GM12878 (cell line): Measurements from ENCODE around the gene TREML1. TPM values are rescaled to one million over a fixed set of nuclear protein-coding genes. Genes with fewer than 3 reads are reported as not detected.

Experiments
- ATAC-seq: fragments of 200-7000 bp; cut with Tn5 transposase; 3 replicates; pipeline ENCODE4 v1.9.1; 2020; ENCODE audit warnings: mild to moderate bottlenecking, moderate library complexity
- BruUV-seq: library from RNA; stranded (reverse); fragments of 400-500 nt; replicated peaks from 2 replicates; lab custom pipeline; 2021; lab: Mats Ljungman, UMichigan
- CTCF ChIA-PET: fragments of 300-600 bp; sonication (Branson Sonifier 250); formaldehyde crosslinking; extraction: SDS; loops from one replicate; lab custom pipeline; 2021; ENCODE audit warnings: inconsistent platforms; lab: Yijun Ruan, JAX
- POLR2A ChIA-PET: fragments of 350-600 bp; formaldehyde crosslinking; extraction: SDS; loops from one replicate; lab custom pipeline; 2021; ENCODE audit warnings: inconsistent platforms; lab: Charles Lee
- RAD21 ChIA-PET: fragments of 300-600 bp; sonication (Branson Sonifier 250); formaldehyde crosslinking; loops from one replicate; lab custom pipeline; 2023; ENCODE audit warnings: antibody characterized with exemption; ENCODE audit not compliant: unreplicated experiment; lab: Charles Lee
- SMC1A ChIA-PET: fragments of 300-600 bp; sonication (Branson Sonifier 250); formaldehyde crosslinking; loops from one replicate; lab custom pipeline; 2023; ENCODE audit not compliant: unreplicated experiment, uncharacterized antibody; lab: Charles Lee
- DNase-seq: peaks from one replicate; pipeline ENCODE4 v3.0.0-alpha.2; 2011; ENCODE audit warnings: low read depth, low spot score
- FAIRE-seq: peaks from 3 replicates; lab custom pipeline; 2011; peaks lifted over from hg19 to GRCh38; lab: Jason Lieb, UNC
- H2AFZ ChIP-seq: 2 replicates; pipeline ENCODE4 v1.6.0; 2011; ENCODE audit warnings: low read depth, low read length, control low read depth; ENCODE audit not compliant: control insufficient read depth
- H3K27ac ChIP-seq: 2 replicates; pipeline ENCODE4 v1.5.1; 2011; ENCODE audit warnings: control low read depth; ENCODE audit not compliant: control insufficient read depth, insufficient read depth
- H3K27me3 ChIP-seq, 2 experiments: replicated peaks in 1 of 2; 2 replicates each; pipeline versions ENCODE4 v1.6.0 to v1.6.1; 2011; ENCODE audit warnings: low read length in 1 of 2; ENCODE audit not compliant: control insufficient read depth in 2 of 2, insufficient read depth in 2 of 2
- H3K36me3 ChIP-seq, 2 experiments: 2 replicates each; pipeline ENCODE4 v1.5.1; 2011; ENCODE audit warnings: low read length in 1 of 2; ENCODE audit not compliant: control insufficient read depth in 2 of 2, insufficient read depth in 2 of 2
- H3K4me1 ChIP-seq: 2 replicates; pipeline ENCODE4 v1.6.1; 2011; ENCODE audit warnings: mild to moderate bottlenecking, low read length, moderate library complexity, mixed read lengths; ENCODE audit not compliant: control insufficient read depth, insufficient read depth
- H3K4me2 ChIP-seq: 2 replicates; pipeline ENCODE4 v1.6.0; 2011; ENCODE audit warnings: control low read depth; ENCODE audit not compliant: control insufficient read depth, insufficient read depth
- H3K4me3 ChIP-seq: fragments of 200-600 bp; sonication (generic); 2 replicates; pipeline ENCODE4 v1.5.1; 2016
- H3K79me2 ChIP-seq: 2 replicates; pipeline ENCODE4 v1.6.0; 2011; ENCODE audit warnings: low read length; ENCODE audit not compliant: control insufficient read depth, insufficient read depth
- H3K9ac ChIP-seq: 2 replicates; pipeline ENCODE4 v1.8.0; 2011; ENCODE audit warnings: low read length, control low read depth, mixed read lengths; ENCODE audit not compliant: control insufficient read depth, insufficient read depth
- H3K9me3 ChIP-seq: replicated peaks from 3 replicates; pipeline ENCODE4 v1.5.1; 2011; ENCODE audit warnings: mild to moderate bottlenecking, low read length; ENCODE audit not compliant: control insufficient read depth, insufficient read depth
- H4K20me1 ChIP-seq: 2 replicates; pipeline ENCODE4 v1.6.0; 2011; ENCODE audit not compliant: control insufficient read depth, insufficient read depth
- BCL3 ChIP-seq: IDR thresholded peaks from 2 replicates; pipeline ENCODE4 v1.6.1; 2011; ENCODE audit warnings: borderline replicate concordance, low read depth, mild to moderate bottlenecking, moderate library complexity, low read length; ENCODE audit not compliant: insufficient read depth, poor library complexity, severe bottlenecking
- CEBPZ ChIP-seq: fragments of 150-350 bp; IDR thresholded peaks from 2 replicates; pipeline ENCODE4 v1.6.1; 2016; ENCODE audit warnings: low read depth, low read length
- HDAC2 ChIP-seq: fragments of 200-600 bp; sonication (generic); IDR thresholded peaks from 2 replicates; pipeline ENCODE4 v1.6.1; 2017
- KLF5 ChIP-seq: fragments of 450-650 bp; IDR thresholded peaks from 2 replicates; pipeline ENCODE4 v1.6.1; 2014; ENCODE audit warnings: mild to moderate bottlenecking; ENCODE audit not compliant: partially characterized antibody
- PAX8 ChIP-seq: fragments of 450-650 bp; IDR thresholded peaks from 2 replicates; pipeline ENCODE4 v1.6.1; 2017; ENCODE audit warnings: mild to moderate bottlenecking, moderate library complexity
- RAD21 ChIP-seq: IDR thresholded peaks from 2 replicates; pipeline ENCODE4 v1.6.1; 2011; ENCODE audit warnings: mild to moderate bottlenecking, low read depth, low read length, moderate library complexity; ENCODE audit not compliant: insufficient read depth
- SRF ChIP-seq, 2 experiments: IDR thresholded peaks; 2 replicates each; pipeline ENCODE4 v1.6.1; 2011; ENCODE audit warnings: low read depth in 2 of 2, low read length in 2 of 2, mild to moderate bottlenecking in 1 of 2, moderate library complexity in 1 of 2
- WGBS: methylation state at CpG from one replicate; pipeline ENCODE4 v1.1.6; 2016; ENCODE audit warnings: low lambda C conversion rate; ENCODE audit not compliant: insufficient replicate concordance, insufficient coverage; ENCODE audit errors: missing lambda C conversion rate; 5-methylcytosine and 5-hydroxymethylcytosine counted together
- in situ Hi-C: fragments of 300-500 bp; cut with MboI; formaldehyde crosslinking; loops from 9 replicates; pipeline ENCODE4 v1.14.3; 2018; ENCODE audit warnings: mixed read lengths
- intact Hi-C: fragments of 100-400 bp; cut with micrococcal nuclease; formaldehyde crosslinking; loops from one replicate; pipeline ENCODE4 v1.14.2; 2022; ENCODE audit not compliant: unreplicated experiment
- polyA plus RNA-seq, 11 experiments: library from polyadenylated mRNA; depleted of rRNA in 4 of 11; unstranded in 6 of 11; stranded (reverse) in 5 of 11; fragments of >200 nt; fragmentation: Nextera tagmentation in 4 of 11; fragmentation: Illumina TruSeq in 1 of 11; extraction: Ambion mirVana in 4 of 11; extraction: Trizol in 1 of 11; gene quantifications; 1 replicate in 1 of 11; 2 replicates in 10 of 11; pipeline versions ENCODE4 v1.2.1 to v1.2.3, GENCODE V29; 2011 to 2016; ENCODE audit warnings: inconsistent platforms in 2 of 11, missing spikeins in 2 of 11, low read depth in 1 of 11
- total RNA-seq, 4 experiments: library from RNA; depleted of rRNA in 3 of 4; stranded (reverse); fragments of >200 nt in 3 of 4; fragmentation: Illumina TruSeq in 1 of 4; extraction: Trizol in 1 of 4; gene quantifications; 2 replicates each; pipeline versions ENCODE4 v1.2.1 to v1.2.3, GENCODE V29; 2013 to 2021

Gene TREML1
- total and polyA plus RNA-seq, 10 of the 15 experiments (the other 5 are each of a cell fraction or from before 2014, with no cell fraction given): 0.21 TPM; not detected in 9

- TF ChIP-seq BCL3 (no peak), CEBPZ (no peak), PAX8 (no peak), SRF (IDR thresholded peaks at IDR 0.05; ENCODE audit: low read depth in 2 of 2, low read length in 2 of 2) (no peak), RAD21 (no peak), HDAC2 (no peak)
Measured at GRCh38 chr6:41135062-41135832, 18.9 kb downstream of the TREML1 start (continued).

GRCh38 chr6:41132254-41132653 is 21.9 kb downstream of the TREML1 start:
- no peaks in the 10 kb centered on the region for H3K9me3 ChIP-seq
- H3K4me1 ChIP-seq: no peaks in the 10 kb centered on the region
- TF ChIP-seq KLF5: no peak
- ChIA-PET RAD21 (no interaction called here), SMC1A (no interaction called here), POLR2A (no interaction called here), CTCF (no interaction called here)
- H3K36me3 ChIP-seq: no peaks in the 10 kb centered on the region
- intact Hi-C loops: no loop called here
- DNase-seq (no peak), ATAC-seq (no peak), FAIRE-seq (no peak)
- no peak overlapping the region for H3K4me2 ChIP-seq
- no peaks in the 10 kb centered on the region for H3K79me2 ChIP-seq
- H3K27me3 ChIP-seq: no peaks in the 10 kb centered on the region; a peak in 1 of 4 replicates
- no peak overlapping the region for H3K27ac ChIP-seq
- 31% methylated on average over 2 of the region's 2 CpGs for WGBS
- no peak overlapping the region for H3K9ac ChIP-seq
- H2AFZ ChIP-seq: no peak overlapping the region
- no peak overlapping the region for H3K4me3 ChIP-seq
- no TSS peak for BruUV-seq
- in situ Hi-C loops: no loop called here
- H4K20me1 ChIP-seq: no peaks in the 10 kb centered on the region
